SU-DHL-6 (cell line): ENCODE results near the gene CHD3.

Experiments
- CTCF ChIP-seq: fragments of 200-600 bp; sonication (generic); IDR thresholded peaks from one replicate; pipeline ENCODE4 v1.5.1; 2017; ENCODE audit warnings: antibody characterized with exemption, mild to moderate bottlenecking, low read length, moderate library complexity; ENCODE audit not compliant: insufficient read depth, poor library complexity, severe bottlenecking
- EZH2phosphoT487 ChIP-seq: fragments of 200-600 bp; sonication (generic), shearing (Covaris generic); conservative IDR thresholded peaks from 2 replicates; pipeline ENCODE4 v1.6.1; 2018; ENCODE audit warnings: mild to moderate bottlenecking, antibody characterized with exemption, low read length, moderate library complexity, mixed read lengths

- TF ChIP-seq CTCF = no peak
- TF ChIP-seq EZH2phosphoT487 = no peak
Measured at GRCh38 chr17:7894226-7894625, 5.6 kb downstream of the CHD3 start.
